Motor neuron (in vitro differentiated cells): ENCODE measurements around the gene NPAS3. TPM values are rescaled to one million over a fixed set of nuclear protein-coding genes. Genes with fewer than 3 reads are reported as not detected.
A peak's percentile ranks its signal among the peaks of the same experiment; 100 is the strongest.

ENCODE experiments used
- ATAC-seq, 8 experiments: fragments of 200-7000 bp; cut with Tn5 transposase; replicated peaks in 6 of 8; 2 replicates each; pipeline ENCODE4 v1.8.0; 2021; ENCODE audit warnings: mild to moderate bottlenecking in 8 of 8, moderate library complexity in 8 of 8
- H3K27ac ChIP-seq, 2 donors: fragments of 250-450 bp; sonication (Bioruptor Pico); 2 replicates each; pipeline ENCODE4 v1.9.0; 2021; ENCODE audit warnings: antibody characterized with exemption in 2 of 2, mild to moderate bottlenecking in 2 of 2, moderate library complexity in 1 of 2
- H3K4me1 ChIP-seq, 2 donors: fragments of 250-450 bp; sonication (Bioruptor Pico); replicated peaks in 1 of 2; 2 replicates each; pipeline ENCODE4 v1.6.1; 2021; ENCODE audit warnings: antibody characterized with exemption in 2 of 2, mild to moderate bottlenecking in 2 of 2, moderate library complexity in 1 of 2
- H3K4me3 ChIP-seq, 5 donors: fragments of 250-450 bp; sonication (Bioruptor Pico); 2 replicates each; pipeline ENCODE4 v1.9.0; 2021; ENCODE audit warnings: antibody characterized with exemption in 5 of 5, mild to moderate bottlenecking in 5 of 5, moderate library complexity in 4 of 5
- WGBS, 10 experiments: fragments of 450-650 bp; shearing (Covaris generic); methylation state at CpG; one replicate each; pipeline ENCODE4 v1.0.0; 2022; 5-methylcytosine and 5-hydroxymethylcytosine counted together
- in situ Hi-C, 9 experiments: fragments of 400-800 bp; cut with MboI; loops; one replicate each; pipeline ENCODE4 v1.15.0; 2021; ENCODE audit warnings: low sequenced_read_pairs in 9 of 9, low pct_unique_long_range_greater_than_20kb in 2 of 9; ENCODE audit not compliant: unreplicated experiment in 9 of 9
- total RNA-seq, 8 experiments: library from RNA; unstranded; fragments of 300-600 nt; gene quantifications; 2 replicates each; pipeline versions ENCODE4 v1.2.3 to v1.2.4, GENCODE V29; 2022

The NPAS3 gene
- total RNA-seq, 8 experiments from 2014 or later = 0.22 to 45.8 (median 11.7) TPM; not detected in 1

GRCh38 chr14:33348510-33348909 is 409.8 kb downstream of the NPAS3 start:
- Histone ChIP-seq H3K27ac (no peak overlapping the region), H3K4me3 (no peak overlapping the region), H3K4me1 (peaks cover 0 to 10% of the 10 kb centered on the region in 2 donors)
- WGBS, 10 experiments = 46 to 100% (median 93%) methylated on average over 1 to 4 of the region's 4 CpGs; no CpG with 5 or more reads in 2 of the 10 experiments
- in situ Hi-C loops = no loop called here
- ATAC-seq = no peak

- WGBS, 10 experiments = 67 to 100% (median 81%) methylated on average over 1 to 9 of the region's 10 CpGs; no CpG with 5 or more reads in 2 of the 10 experiments
- H3K4me3 ChIP-seq = no peak overlapping the region
These were observed 411.2 kb downstream of the NPAS3 start for GRCh38 chr14:33349871-33350270.

DNA sequence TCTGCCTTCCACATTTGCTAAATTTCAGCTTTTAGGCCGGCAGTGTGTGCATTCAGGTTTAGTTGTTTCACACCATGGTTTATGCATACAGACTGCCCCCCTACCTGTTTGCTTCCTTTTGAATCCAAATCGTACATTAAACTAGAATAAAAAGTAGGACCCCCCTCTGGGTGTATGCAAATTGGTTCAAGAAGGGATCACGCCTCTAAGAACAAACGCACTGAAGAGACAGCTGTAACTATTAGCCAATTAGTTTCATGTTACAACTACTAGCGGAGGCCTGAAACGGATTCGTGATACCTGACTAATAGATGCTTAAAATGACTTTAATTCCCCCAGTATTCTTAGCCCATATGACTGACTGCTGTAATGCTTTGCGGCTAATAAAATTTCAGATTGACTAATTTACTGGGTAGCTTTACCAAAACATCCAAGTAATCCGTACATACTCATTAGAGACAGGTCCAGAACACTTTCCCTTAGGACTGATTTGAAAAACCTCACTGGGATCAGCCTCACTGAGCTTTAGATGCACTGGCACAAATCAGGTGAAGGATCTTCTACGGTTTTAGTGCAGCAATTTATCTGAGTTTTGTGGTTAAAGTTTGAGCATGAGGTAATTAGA is 411.8 kb downstream of the NPAS3 start:
- no peak overlapping the region for H3K4me3 ChIP-seq
- peaks cover 0 to 10% of the 10 kb centered on the region in 2 donors for H3K4me1 ChIP-seq
- in situ Hi-C loops = no loop called here
- no peak for ATAC-seq
- H3K27ac ChIP-seq = no peak overlapping the region
- WGBS, 10 experiments = 57 to 100% (median 84%) methylated on average over 2 to 10 of the region's 10 CpGs

More at GRCh38 chr14:33349871-33350270, 411.2 kb downstream of the NPAS3 start:
- peaks cover 0 to 10% of the 10 kb centered on the region in 2 donors for H3K4me1 ChIP-seq
- peak in 3 of 8 experiments; percentile 42 to 47 (median 43) for ATAC-seq
- no peak overlapping the region for H3K27ac ChIP-seq
- in situ Hi-C loops = no loop called here

GRCh38 chr14:33352821-33353220 is 414.1 kb downstream of the NPAS3 start:
- no peak for ATAC-seq
- Histone ChIP-seq H3K4me3 (no peak overlapping the region), H3K27ac (no peak overlapping the region), H3K4me1 (peaks cover 9 to 14% of the 10 kb centered on the region in 2 donors)
- in situ Hi-C loops = no loop called here

- ATAC-seq = peak in 3 of 8 experiments; percentile 69 to 82 (median 76)
- in situ Hi-C loops = no loop called here
- Histone ChIP-seq H3K4me1 (peaks cover 4 to 9% of the 10 kb centered on the region in 2 donors), H3K27ac (no peak overlapping the region), H3K4me3 (no peak overlapping the region)
- WGBS, 10 experiments = 8 to 100% (median 84%) methylated on average over 2 of the region's 2 CpGs; no CpG with 5 or more reads in 3 of the 10 experiments
These were observed 417.5 kb downstream of the NPAS3 start for GRCh38 chr14:33356181-33356580.

DNA sequence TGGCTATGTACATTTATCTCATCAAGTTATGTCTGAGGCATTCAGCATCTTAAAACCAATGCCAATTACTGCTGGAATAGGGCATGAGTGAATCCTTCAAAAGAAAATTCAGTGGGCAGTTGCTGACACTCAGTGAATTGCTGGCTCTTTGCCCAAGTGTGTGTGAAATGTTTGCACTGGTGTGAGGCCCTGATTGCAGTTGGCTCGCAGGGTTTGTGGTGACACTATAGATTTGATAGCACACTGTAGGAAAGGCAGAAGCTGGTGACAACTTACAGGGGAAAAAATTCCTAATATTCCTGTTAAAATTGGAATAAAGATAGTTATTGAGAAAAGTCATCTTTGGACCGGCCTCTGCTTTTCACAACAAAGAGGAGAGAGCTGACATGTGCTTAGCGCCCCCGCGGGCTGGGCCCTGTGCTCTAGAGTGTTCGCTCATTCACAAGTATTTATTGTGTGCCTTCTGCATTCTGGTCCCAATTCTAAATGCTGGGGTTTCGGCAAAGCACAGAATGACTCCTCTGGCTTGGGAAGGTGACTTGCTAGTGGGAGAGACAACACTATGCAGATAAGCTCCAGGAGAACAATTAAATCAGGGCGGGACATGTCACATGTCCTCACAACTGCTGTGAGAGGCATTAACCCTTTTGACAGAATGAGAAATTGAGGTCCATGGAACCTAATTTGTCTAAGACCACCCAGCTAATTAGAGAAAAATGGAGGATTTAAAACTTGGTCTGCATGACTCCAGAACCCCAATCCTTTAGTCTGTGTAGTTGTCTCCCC is 418.7 kb downstream of the NPAS3 start:
- ATAC-seq = peak in 4 of 8 experiments; percentile 27 to 90 (median 62)
- in situ Hi-C loops = no loop called here
- no peak overlapping the region for H3K27ac ChIP-seq

GRCh38 chr14:33359288-33359881 is 420.7 kb downstream of the NPAS3 start:
- no peak for ATAC-seq
- no peak overlapping the region for H3K27ac ChIP-seq
- H3K4me1 ChIP-seq = peaks cover 14 to 19% of the 10 kb centered on the region in 2 donors
- in situ Hi-C loops = no loop called here
- no peak overlapping the region for H3K4me3 ChIP-seq
- 70 to 94% (median 85%) methylated on average over 2 to 6 of the region's 7 CpGs; no CpG with 5 or more reads in 2 of the 10 experiments for WGBS, 10 experiments

More for the DNA sequence above, 418.7 kb downstream of the NPAS3 start:
- 60 to 93% (median 86%) methylated on average over 1 to 4 of the region's 8 CpGs; no CpG with 5 or more reads in 3 of the 10 experiments for WGBS, 10 experiments
- H3K4me3 ChIP-seq = no peak overlapping the region
- H3K4me1 ChIP-seq = peaks cover 4 to 9% of the 10 kb centered on the region in 2 donors

- WGBS, 10 experiments = 0 to 60% (median 31%) methylated on average over 1 to 4 of the region's 6 CpGs; no CpG with 5 or more reads in 3 of the 10 experiments
- Histone ChIP-seq H3K27ac (no peak overlapping the region), H3K4me3 (no peak overlapping the region), H3K4me1 (peaks cover 20 to 30% of the 10 kb centered on the region in 2 donors)
- ATAC-seq = no peak
- in situ Hi-C loops = no loop called here
These were observed 424.3 kb downstream of the NPAS3 start for GRCh38 chr14:33362934-33363333.

GRCh38 chr14:33363682-33364081 is 425.0 kb downstream of the NPAS3 start:
- H3K4me1 ChIP-seq = peaks cover 20 to 30% of the 10 kb centered on the region in 2 donors
- H3K4me3 ChIP-seq = no peak overlapping the region
- H3K27ac ChIP-seq = no peak overlapping the region
- 64 to 100% (median 96%) methylated on average over 1 to 3 of the region's 3 CpGs; no CpG with 5 or more reads in 2 of the 10 experiments for WGBS, 10 experiments
- no peak for ATAC-seq
- in situ Hi-C loops = no loop called here

GRCh38 chr14:33364466-33364865 is 425.8 kb downstream of the NPAS3 start:
- ATAC-seq = peak in 5 of 8 experiments; percentile 22 to 67 (median 62)
- in situ Hi-C loops = no loop called here
- Histone ChIP-seq H3K27ac (no peak overlapping the region), H3K4me3 (no peak overlapping the region), H3K4me1 (peaks cover 20 to 30% of the 10 kb centered on the region in 2 donors)
- 17 to 100% (median 33%) methylated on average over 1 to 4 of the region's 4 CpGs; no CpG with 5 or more reads in 3 of the 10 experiments for WGBS, 10 experiments

- WGBS, 10 experiments = 14 to 100% (median 78%) methylated on average over 1 to 3 of the region's 3 CpGs
These were observed 430.4 kb downstream of the NPAS3 start for GRCh38 chr14:33369041-33369440.

DNA sequence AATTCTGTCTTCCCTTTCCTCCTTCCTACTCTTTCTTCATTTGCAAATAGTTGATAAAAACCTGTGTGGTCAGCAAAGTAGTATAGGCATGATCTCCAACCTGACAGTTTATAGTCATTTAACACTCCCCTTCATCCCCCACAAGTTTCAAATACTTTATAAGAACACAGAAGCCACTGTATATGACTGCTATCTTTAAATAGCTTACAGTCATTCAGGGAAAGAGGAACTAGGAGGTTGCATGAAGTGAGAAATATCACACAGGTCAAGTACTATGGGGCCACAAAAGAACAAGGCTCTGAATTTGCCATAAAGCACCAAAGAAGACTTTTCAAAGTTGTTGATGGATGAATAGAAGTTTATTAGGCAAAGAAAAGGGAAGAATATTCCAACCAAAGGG is 431.3 kb downstream of the NPAS3 start:
- H3K27ac ChIP-seq = no peak overlapping the region
- no peak for ATAC-seq
- H3K4me1 ChIP-seq = peaks cover 4 to 16% of the 10 kb centered on the region in 2 donors
- in situ Hi-C loops = no loop called here
- no peak overlapping the region for H3K4me3 ChIP-seq

More at GRCh38 chr14:33369041-33369440, 430.4 kb downstream of the NPAS3 start:
- H3K4me1 ChIP-seq = peaks cover 13 to 24% of the 10 kb centered on the region in 2 donors
- no peak for ATAC-seq
- H3K27ac ChIP-seq = no peak overlapping the region
- H3K4me3 ChIP-seq = no peak overlapping the region
- in situ Hi-C loops = no loop called here

DNA sequence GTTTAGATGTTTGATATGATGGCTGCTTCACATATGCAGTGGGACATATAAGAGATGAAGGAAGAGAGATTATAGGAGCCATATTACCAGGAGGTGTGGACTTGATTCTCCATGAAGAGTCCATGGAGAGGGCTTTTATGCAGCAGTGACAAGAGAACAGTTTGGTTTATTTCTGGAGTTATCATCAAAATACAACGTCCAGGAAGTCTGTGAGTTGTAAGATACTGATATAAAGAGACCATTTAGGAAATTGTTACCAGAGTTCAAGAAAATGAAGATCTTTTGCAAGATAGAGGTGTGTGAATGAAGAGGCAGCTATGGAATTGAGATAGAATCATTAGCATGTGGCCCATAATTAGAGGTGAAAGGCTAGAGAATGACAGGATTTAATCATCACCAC is 431.7 kb downstream of the NPAS3 start:
- no peak overlapping the region for H3K4me3 ChIP-seq
- in situ Hi-C loops = no loop called here
- no peak overlapping the region for H3K27ac ChIP-seq
- 9 to 100% (median 85%) methylated on average over 1 of the region's 1 CpG; no CpG with 5 or more reads in 6 of the 10 experiments for WGBS, 10 experiments
- H3K4me1 ChIP-seq = peaks cover 4 to 11% of the 10 kb centered on the region in 2 donors
- ATAC-seq = no peak
